Activated CD4-positive, alpha-beta T cell treated with anti-CD3 and anti-CD28 coated beads for 36 hours (primary cell): ENCODE measurements around the gene STX10. TPM values are rescaled to one million over a fixed set of nuclear protein-coding genes. Genes with fewer than 3 reads are reported as not detected.

Experiments used
- ATAC-seq: fragments of 200-7000 bp; cut with Tn5 transposase; one replicate; pipeline ENCODE4 v1.10.0; 2021; ENCODE audit warnings: mild to moderate bottlenecking, moderate library complexity
- CTCF ChIA-PET: fragments of 350-600 bp; sonication (Branson Sonifier 250); formaldehyde crosslinking; loops from one replicate; lab custom pipeline; 2021; ENCODE audit warnings: antibody characterized with exemption; lab: Charles Lee
- POLR2A ChIA-PET: fragments of 350-600 bp; sonication (Branson Sonifier 250); formaldehyde crosslinking; loops from one replicate; lab custom pipeline; 2021; ENCODE audit warnings: antibody characterized with exemption, inconsistent platforms; lab: Charles Lee
- DNase-seq: peaks from one replicate; pipeline ENCODE4 v3.0.0-alpha.2; 2020
- H3K27ac Mint-ChIP-seq: one replicate; pipeline ENCODE4 v1.8.0; 2021; ENCODE audit warnings: mixed read lengths
- H3K27me3 Mint-ChIP-seq: one replicate; pipeline ENCODE4 v1.8.0; 2021; ENCODE audit warnings: mixed read lengths
- H3K36me3 Mint-ChIP-seq: one replicate; pipeline ENCODE4 v1.8.0; 2021; ENCODE audit warnings: low read depth, mixed read lengths
- H3K4me1 Mint-ChIP-seq: one replicate; pipeline ENCODE4 v1.8.0; 2021; ENCODE audit warnings: mixed read lengths
- H3K4me3 Mint-ChIP-seq: one replicate; pipeline ENCODE4 v1.8.0; 2021; ENCODE audit warnings: mild to moderate bottlenecking, moderate library complexity, mixed read lengths
- H3K9me3 Mint-ChIP-seq: one replicate; pipeline ENCODE4 v1.8.0; 2021; ENCODE audit warnings: low read depth, mixed read lengths
- intact Hi-C, 2 experiments: fragments of 100-400 bp; cut with DNase I in 1 of 2; cut with micrococcal nuclease in 1 of 2; formaldehyde crosslinking; loops; one replicate each; pipeline versions ENCODE4 v1.14.2 to v1.15.1; 2022 to 2024; cut with DNase I, micrococcal nuclease
- total RNA-seq, 2 experiments: library from RNA; stranded (reverse); gene quantifications; one replicate each; pipeline ENCODE4 v1.2.3, GENCODE V29; 2021

The STX10 gene
- total RNA-seq, 2 experiments from 2014 or later, result 64.8 to 71.4 TPM

DNA sequence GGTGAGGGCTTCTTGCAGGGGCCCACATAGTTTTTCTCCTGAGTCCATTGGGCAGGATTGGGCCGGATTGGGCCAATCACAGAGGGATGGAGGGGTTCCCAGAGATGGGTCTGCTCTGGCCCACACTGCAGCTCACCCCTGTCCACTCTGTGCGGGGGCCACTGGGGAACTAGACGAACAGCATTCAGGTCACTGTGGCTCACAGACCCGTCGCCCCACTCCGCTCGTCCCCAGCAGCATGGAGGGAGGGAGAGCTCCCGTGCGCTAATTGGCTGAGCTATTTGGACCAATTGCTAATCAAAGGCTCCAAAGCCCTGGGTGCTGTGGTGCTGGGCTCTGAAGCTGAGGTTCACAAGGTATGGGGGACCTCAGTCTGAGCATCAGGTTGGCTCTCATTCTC is 20.8 kb downstream of the STX10 start:
- H3K36me3 Mint-ChIP-seq, result peaks cover 23% of the 10 kb centered on the region
- ChIA-PET POLR2A (no interaction called here), CTCF (interaction anchor here (1.4 kb wide), 1 partner anchor 25 kb away, joined by 5 read pairs; no protein-coding TSS in a partner anchor)
- H3K4me1 Mint-ChIP-seq, result peaks cover 41% of the 10 kb centered on the region
- ATAC-seq (no peak), DNase-seq (no peak)
- no peaks in the 10 kb centered on the region for H3K27me3 Mint-ChIP-seq
- H3K4me3 Mint-ChIP-seq, result no peak overlapping the region
- no peaks in the 10 kb centered on the region for H3K9me3 Mint-ChIP-seq
- intact Hi-C loops, result no loop called here
- no peak overlapping the region for H3K27ac Mint-ChIP-seq

DNA sequence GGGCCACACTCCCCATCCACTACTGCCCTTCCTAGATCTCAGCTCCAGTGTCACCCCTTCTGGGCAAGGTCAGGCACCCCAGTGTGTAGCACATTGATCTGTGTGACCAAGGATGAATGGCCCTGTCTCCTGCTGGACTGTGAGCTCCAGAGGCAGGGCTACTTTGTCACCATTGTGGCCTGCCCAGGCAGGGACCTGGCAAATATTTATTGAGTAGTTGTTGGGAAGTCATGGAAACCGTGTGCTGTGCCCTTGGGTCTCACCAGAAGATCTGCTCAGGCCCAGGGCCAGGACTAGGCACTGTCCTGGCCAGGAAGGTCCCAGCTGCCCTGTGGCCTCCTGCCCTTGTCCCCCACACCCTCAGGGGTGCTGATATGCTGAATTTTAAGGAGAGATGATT is 21.6 kb downstream of the STX10 start:
- Mint-ChIP-seq H3K9me3 (no peaks in the 10 kb centered on the region), H3K27me3 (no peaks in the 10 kb centered on the region), H3K36me3 (peaks cover 24% of the 10 kb centered on the region), H3K4me1 (peaks cover 37% of the 10 kb centered on the region), H3K27ac (no peak overlapping the region), H3K4me3 (no peak overlapping the region)
- DNase-seq, result no peak
- ChIA-PET CTCF (interaction anchor here (0.6 to 1.4 kb wide), 5 partner anchors 8 to 297 kb away, joined by 3 to 5 read pairs (median 3); no protein-coding TSS in a partner anchor), POLR2A (interaction anchor here (0.6 to 1.2 kb wide), 3 partner anchors 27 to 686 kb away, joined by 3 to 4 read pairs (median 3); no protein-coding TSS in a partner anchor)
- no peak for ATAC-seq
- intact Hi-C loops, result no loop called here

- ChIA-PET POLR2A (interaction anchor here (0.6 to 1.2 kb wide), 2 partner anchors 28 to 687 kb away, joined by 3 to 4 read pairs; no protein-coding TSS in a partner anchor), CTCF (interaction anchor here (0.6 to 1.4 kb wide), 7 partner anchors 9 to 1003 kb away, joined by 3 to 4 read pairs (median 3); no protein-coding TSS in a partner anchor)
- no peak for DNase-seq
- Mint-ChIP-seq H3K4me3 (no peak overlapping the region), H3K36me3 (peaks cover 20% of the 10 kb centered on the region), H3K4me1 (peaks cover 31% of the 10 kb centered on the region), H3K9me3 (no peaks in the 10 kb centered on the region), H3K27me3 (no peaks in the 10 kb centered on the region), H3K27ac (no peak overlapping the region)
- no peak for ATAC-seq
- intact Hi-C loops, result no loop called here
Measured at GRCh38 chr19:13127811-13128575, 22.2 kb downstream of the STX10 start.

DNA sequence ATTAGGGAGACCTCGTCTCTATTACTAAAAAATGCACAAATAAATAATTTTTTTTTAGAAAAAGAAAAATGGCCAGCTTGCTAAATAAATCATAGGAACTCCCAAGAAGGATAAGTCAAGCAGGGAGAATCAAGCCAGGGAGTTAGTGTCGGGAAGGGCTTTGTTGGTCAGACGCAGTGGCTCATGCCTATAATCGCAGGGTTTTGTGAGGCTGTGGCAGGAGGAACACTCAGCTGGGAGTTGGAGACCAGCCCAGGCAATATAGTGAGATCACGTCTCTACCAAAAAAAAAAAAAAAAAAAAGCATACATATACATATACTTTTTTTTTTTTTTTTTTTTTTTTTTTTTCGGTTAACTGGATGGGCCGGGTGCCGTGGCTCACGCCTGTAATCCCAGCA is 23.1 kb downstream of the STX10 start:
- Mint-ChIP-seq H3K9me3 (no peaks in the 10 kb centered on the region), H3K4me3 (no peak overlapping the region), H3K4me1 (peaks cover 30% of the 10 kb centered on the region), H3K36me3 (peaks cover 18% of the 10 kb centered on the region), H3K27ac (no peak overlapping the region), H3K27me3 (no peaks in the 10 kb centered on the region)
- DNase-seq (no peak), ATAC-seq (no peak)
- ChIA-PET CTCF (interaction anchor here (0.7 to 1.4 kb wide), 5 partner anchors 9 to 161 kb away, joined by 3 to 4 read pairs (median 3); partner anchors contain the start of gene NACC1), POLR2A (no interaction called here)
- intact Hi-C loops, result no loop called here

GRCh38 chr19:13122980-13123957 is 26.9 kb downstream of the STX10 start:
- intact Hi-C loops, result no loop called here
- H3K27ac Mint-ChIP-seq, result no peak overlapping the region
- H3K4me1 Mint-ChIP-seq, result peaks cover 45% of the 10 kb centered on the region

DNA sequence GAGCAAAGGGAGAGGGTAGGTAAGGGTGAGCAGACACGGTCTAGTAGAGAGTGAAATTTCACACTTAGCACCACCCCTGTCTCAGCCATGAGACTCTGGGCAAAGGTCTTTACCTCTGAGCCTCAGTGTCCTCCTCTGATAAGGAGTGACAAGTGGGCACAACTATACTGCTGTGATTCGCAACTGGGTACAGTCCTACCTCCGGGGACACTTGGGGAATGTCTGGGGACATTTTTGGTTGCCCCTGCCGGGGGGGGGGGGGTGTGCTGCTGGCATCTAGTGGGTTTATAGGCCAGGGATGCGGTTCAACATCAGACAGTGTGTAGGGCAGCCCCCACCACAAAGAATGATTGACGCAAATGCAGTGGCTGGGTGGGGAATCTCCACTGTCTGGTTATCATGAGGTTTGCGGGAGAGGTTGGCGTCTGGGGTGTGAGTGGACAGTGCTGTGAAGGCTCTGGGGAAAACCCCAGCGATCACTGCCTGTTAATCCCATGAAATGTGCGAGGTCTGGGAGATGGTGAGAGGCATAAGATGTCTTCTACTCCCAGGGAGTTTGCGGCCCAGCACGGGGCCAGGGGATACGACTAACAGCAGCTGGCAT is 27.8 kb downstream of the STX10 start:
- DNase-seq (peak; percentile 21), ATAC-seq (no peak)
- Mint-ChIP-seq H3K27ac (peak overlapping the region; percentile 23), H3K4me1 (peaks cover 39% of the 10 kb centered on the region), H3K9me3 (no peaks in the 10 kb centered on the region), H3K4me3 (peak overlapping the region; percentile 6), H3K27me3 (no peaks in the 10 kb centered on the region), H3K36me3 (peaks cover 15% of the 10 kb centered on the region)
- CTCF ChIA-PET, result no interaction called here
- POLR2A ChIA-PET, result no interaction called here
- intact Hi-C loops, result no loop called here

More at GRCh38 chr19:13122980-13123957, 26.9 kb downstream of the STX10 start:
- ChIA-PET CTCF (interaction anchor here (0.5 kb wide), 1 partner anchor 155 kb away, joined by 4 read pairs; no protein-coding TSS in a partner anchor), POLR2A (no interaction called here)
- Mint-ChIP-seq H3K36me3 (peaks cover 18% of the 10 kb centered on the region), H3K27me3 (no peaks in the 10 kb centered on the region), H3K9me3 (no peaks in the 10 kb centered on the region), H3K4me3 (no peak overlapping the region)
- no peak for ATAC-seq
- DNase-seq, result no peak

DNA sequence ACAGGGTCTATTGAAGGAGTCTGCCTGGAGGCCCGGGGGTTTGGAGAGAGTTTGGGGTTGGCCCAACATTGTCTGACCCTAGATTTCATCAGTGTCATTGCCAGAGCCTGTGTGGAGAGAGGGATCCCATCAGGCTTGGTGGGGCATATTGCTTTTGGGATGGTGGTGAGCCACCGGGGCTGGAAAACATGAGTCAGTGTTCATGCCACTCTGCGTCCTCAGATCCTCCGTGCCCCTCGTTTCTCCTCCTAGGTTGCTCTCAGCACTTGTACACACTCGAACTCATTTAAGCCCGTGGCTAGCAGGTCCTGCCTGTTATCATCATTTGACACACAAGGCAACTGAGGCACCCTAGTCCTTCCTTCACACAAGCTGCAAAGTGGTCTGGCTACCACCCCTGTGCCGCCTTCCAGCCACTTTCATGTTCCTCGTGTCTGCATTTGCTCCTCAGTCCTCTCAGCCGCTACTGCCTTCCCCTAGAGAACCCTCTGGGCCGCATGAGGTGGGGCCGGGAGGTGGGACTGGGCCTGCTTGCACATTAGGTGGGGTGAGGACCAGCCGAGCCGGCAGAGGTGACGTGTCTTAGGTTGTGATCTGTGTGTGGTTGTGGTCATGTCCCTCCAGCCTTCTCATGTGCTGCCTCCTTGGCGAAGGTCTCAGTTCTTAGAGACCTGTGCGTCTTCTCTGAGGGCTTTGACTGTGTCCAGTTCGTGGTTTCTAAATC is 28.5 kb downstream of the STX10 start:
- intact Hi-C loops, result no loop called here
- POLR2A ChIA-PET, result no interaction called here
- ATAC-seq (no peak), DNase-seq (peak; percentile 36)
- Mint-ChIP-seq H3K27ac (peak overlapping the region; percentile 23), H3K4me3 (peak overlapping the region; percentile 35), H3K36me3 (peaks cover 15% of the 10 kb centered on the region), H3K4me1 (peaks cover 38% of the 10 kb centered on the region), H3K27me3 (no peaks in the 10 kb centered on the region), H3K9me3 (no peaks in the 10 kb centered on the region)
- CTCF ChIA-PET, result no interaction called here

- Mint-ChIP-seq H3K9me3 (no peaks in the 10 kb centered on the region), H3K27ac (peak overlapping the region; percentile 23), H3K4me3 (peak overlapping the region; percentile 35), H3K4me1 (peaks cover 38% of the 10 kb centered on the region), H3K27me3 (no peaks in the 10 kb centered on the region), H3K36me3 (peaks cover 15% of the 10 kb centered on the region)
- ATAC-seq (no peak), DNase-seq (no peak)
- CTCF ChIA-PET, result interaction anchor here (1.0 kb wide), 1 partner anchor 11 kb away, joined by 5 read pairs; no protein-coding TSS in a partner anchor
- intact Hi-C loops, result no loop called here
- POLR2A ChIA-PET, result no interaction called here
Measured at GRCh38 chr19:13120817-13121216, 29.4 kb downstream of the STX10 start.

- H3K4me3 Mint-ChIP-seq, result peak overlapping the region; percentile 80
- H3K27me3 Mint-ChIP-seq, result no peaks in the 10 kb centered on the region
- ChIA-PET CTCF (interaction anchor here (0.6 to 2.6 kb wide), 3 partner anchors 12 to 155 kb away, joined by 4 to 10 read pairs (median 5); no protein-coding TSS in a partner anchor), POLR2A (interaction anchor here (0.7 to 1.0 kb wide), 3 partner anchors 12 to 732 kb away, joined by 4 to 6 read pairs (median 4); no protein-coding TSS in a partner anchor)
- DNase-seq, result no peak
- peaks cover 46% of the 10 kb centered on the region for H3K4me1 Mint-ChIP-seq
- no peak for ATAC-seq
- no peaks in the 10 kb centered on the region for H3K9me3 Mint-ChIP-seq
- intact Hi-C loops, result no loop called here
- peaks cover 19% of the 10 kb centered on the region for H3K36me3 Mint-ChIP-seq
- H3K27ac Mint-ChIP-seq, result no peak overlapping the region
Measured at GRCh38 chr19:13120031-13120430, 30.1 kb downstream of the STX10 start.

- H3K36me3 Mint-ChIP-seq, result peaks cover 23% of the 10 kb centered on the region
- peak overlapping the region; percentile 73 for H3K27ac Mint-ChIP-seq
- no peaks in the 10 kb centered on the region for H3K27me3 Mint-ChIP-seq
- no peaks in the 10 kb centered on the region for H3K9me3 Mint-ChIP-seq
- POLR2A ChIA-PET, result interaction anchor here (0.7 to 1.0 kb wide), 3 partner anchors 13 to 732 kb away, joined by 4 to 6 read pairs (median 4); no protein-coding TSS in a partner anchor
- intact Hi-C loops, result loop anchor here (5.0 kb wide), 3 partner anchors 143 to 507 kb away; partner anchors contain the start of genes JUNB (in 1 of the 2), ZNF490 (in 1 of the 2) and ZNF791 (in 1 of the 2)
- ATAC-seq (no peak), DNase-seq (no peak)
- H3K4me1 Mint-ChIP-seq, result peaks cover 49% of the 10 kb centered on the region
- H3K4me3 Mint-ChIP-seq, result peak overlapping the region; percentile 80
- CTCF ChIA-PET, result interaction anchor here (0.6 to 2.6 kb wide), 2 partner anchors 154 to 231 kb away, joined by 3 to 10 read pairs; no protein-coding TSS in a partner anchor
Measured at GRCh38 chr19:13119627-13120026, 30.5 kb downstream of the STX10 start.
